ENCODE results near the gene ATP5PB. TPM values are rescaled to one million over a fixed set of nuclear protein-coding genes. Genes with fewer than 3 reads are reported as not detected.
A peak's percentile ranks its signal among the peaks of the same experiment; 100 is the strongest.

ATP5PB gene
- total RNA-seq, 1 experiment from 2014 or later = 545 TPM

GRCh38 chr1:111461765-111462164 lies 12.5 kb downstream of the ATP5PB start:
- no peaks in the 10 kb centered on the region for H3K27me3 ChIP-seq
- no peak overlapping the region for H3K4me3 ChIP-seq
- no peaks in the 10 kb centered on the region for H3K9me3 ChIP-seq (replicated peaks)
- peaks cover 55% of the 10 kb centered on the region for H3K36me3 ChIP-seq
- no peak for DNase-seq
- H3K27ac ChIP-seq = no peak overlapping the region
- H3K4me1 ChIP-seq = peaks cover 17% of the 10 kb centered on the region

DNA sequence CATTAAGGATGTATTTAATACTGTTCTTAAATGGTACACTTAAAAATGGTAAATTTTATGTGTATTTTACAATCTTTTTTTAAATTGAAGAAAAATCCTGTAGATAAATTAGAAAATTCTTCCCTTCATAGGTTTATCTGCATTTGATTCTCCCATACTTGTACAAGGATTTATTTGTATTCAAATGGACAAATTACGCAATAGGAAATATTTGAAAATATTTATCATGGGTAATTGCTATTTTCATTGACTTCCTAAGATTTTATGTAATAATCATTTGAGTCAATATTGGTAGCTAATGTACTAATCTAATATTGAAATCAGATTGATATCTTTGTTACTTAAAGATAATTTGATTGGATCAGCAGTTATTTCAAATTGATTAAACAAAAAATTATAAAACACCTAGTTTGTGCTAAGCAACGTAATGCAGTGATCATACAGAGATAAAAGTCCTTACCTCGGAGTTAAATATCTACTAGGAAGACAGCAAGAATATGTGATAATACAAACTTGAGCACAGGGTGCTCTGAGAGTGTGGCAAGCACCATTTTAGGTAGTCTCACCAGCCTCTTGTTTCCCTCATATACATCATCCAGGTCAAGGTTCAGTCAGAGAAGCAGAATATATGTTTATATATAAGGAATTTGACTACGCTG lies 13.2 kb downstream of the ATP5PB start:
- H3K36me3 ChIP-seq = peaks cover 47% of the 10 kb centered on the region
- H3K27me3 ChIP-seq = no peaks in the 10 kb centered on the region
- no peaks in the 10 kb centered on the region for H3K9me3 ChIP-seq (replicated peaks)
- no peak for DNase-seq
- H3K4me1 ChIP-seq = peaks cover 17% of the 10 kb centered on the region
- no peak overlapping the region for H3K4me3 ChIP-seq
- H3K27ac ChIP-seq = peak overlapping the region; percentile 76

GRCh38 chr1:111463029-111463683 lies 13.9 kb downstream of the ATP5PB start:
- Histone ChIP-seq H3K9me3 (replicated peaks) (no peaks in the 10 kb centered on the region), H3K27me3 (no peaks in the 10 kb centered on the region), H3K36me3 (peaks cover 41% of the 10 kb centered on the region), H3K4me1 (peaks cover 17% of the 10 kb centered on the region), H3K4me3 (no peak overlapping the region), H3K27ac (peak overlapping the region; percentile 76)
- peak; percentile 73 to 85 for DNase-seq

GRCh38 chr1:111465754-111466153 lies 16.5 kb downstream of the ATP5PB start:
- H3K4me1 ChIP-seq = peaks cover 17% of the 10 kb centered on the region
- no peaks in the 10 kb centered on the region for H3K27me3 ChIP-seq
- H3K4me3 ChIP-seq = no peak overlapping the region
- H3K9me3 ChIP-seq (replicated peaks) = no peaks in the 10 kb centered on the region
- DNase-seq = no peak
- peaks cover 18% of the 10 kb centered on the region for H3K36me3 ChIP-seq
- H3K27ac ChIP-seq = no peak overlapping the region

DNA sequence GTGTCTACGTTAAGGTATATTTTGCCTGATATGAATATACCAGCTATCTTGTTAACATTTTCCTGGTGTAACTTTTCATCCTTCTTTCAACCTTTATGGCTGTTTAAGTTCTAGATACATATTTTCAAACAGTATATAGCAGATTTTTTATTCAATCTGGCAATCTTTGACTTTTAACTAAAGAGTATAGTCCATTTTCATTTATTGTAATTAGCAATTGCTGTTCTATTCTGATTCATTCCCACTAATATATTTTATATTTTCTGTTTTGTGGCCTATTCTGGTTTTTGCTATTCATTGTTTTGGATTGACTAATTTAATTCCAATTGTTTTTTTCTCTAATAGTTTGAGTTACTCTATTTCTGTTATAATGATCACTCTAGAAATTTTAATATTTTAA lies 17.2 kb downstream of the ATP5PB start:
- no peak overlapping the region for H3K27ac ChIP-seq
- H3K27me3 ChIP-seq = no peaks in the 10 kb centered on the region
- peaks cover 14% of the 10 kb centered on the region for H3K36me3 ChIP-seq
- DNase-seq = no peak
- H3K9me3 ChIP-seq (replicated peaks) = no peaks in the 10 kb centered on the region
- H3K4me3 ChIP-seq = no peak overlapping the region
- H3K4me1 ChIP-seq = peaks cover 17% of the 10 kb centered on the region

- H3K27me3 ChIP-seq = no peaks in the 10 kb centered on the region
- peaks cover 5% of the 10 kb centered on the region for H3K4me1 ChIP-seq
- peaks cover 6% of the 10 kb centered on the region; the same call in 1 of the 2 replicates for H3K36me3 ChIP-seq
- no peak for DNase-seq
- no peak overlapping the region for H3K4me3 ChIP-seq
- no peaks in the 10 kb centered on the region for H3K9me3 ChIP-seq (replicated peaks)
- no peak overlapping the region for H3K27ac ChIP-seq
Observed at GRCh38 chr1:111467865-111468716, 18.8 kb downstream of the ATP5PB start.

DNA sequence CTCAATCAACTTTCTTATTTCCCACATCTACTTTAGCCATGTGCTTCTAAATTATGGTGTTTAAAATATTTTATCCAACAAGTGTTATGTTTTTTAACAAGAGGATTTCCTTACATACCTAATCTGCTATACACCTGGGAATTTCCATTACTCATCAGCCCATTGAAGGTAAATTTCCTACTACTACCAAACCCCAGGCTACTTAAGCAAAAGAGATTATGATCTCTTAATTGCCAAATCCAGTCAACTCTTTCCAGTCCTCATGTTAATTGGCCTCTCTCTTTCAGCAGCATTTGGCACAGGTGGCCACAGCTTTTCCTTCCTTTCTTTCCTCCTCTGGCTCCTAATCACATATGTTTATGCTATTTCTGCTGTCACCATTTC lies 19.4 kb downstream of the ATP5PB start:
- Histone ChIP-seq H3K27ac (no peak overlapping the region), H3K4me3 (no peak overlapping the region), H3K9me3 (replicated peaks) (no peaks in the 10 kb centered on the region), H3K36me3 (peaks cover 6% of the 10 kb centered on the region; the same call in 1 of the 2 replicates), H3K27me3 (no peaks in the 10 kb centered on the region), H3K4me1 (no peaks in the 10 kb centered on the region; the same call in none of the 2 replicates)
- no peak for DNase-seq

DNA sequence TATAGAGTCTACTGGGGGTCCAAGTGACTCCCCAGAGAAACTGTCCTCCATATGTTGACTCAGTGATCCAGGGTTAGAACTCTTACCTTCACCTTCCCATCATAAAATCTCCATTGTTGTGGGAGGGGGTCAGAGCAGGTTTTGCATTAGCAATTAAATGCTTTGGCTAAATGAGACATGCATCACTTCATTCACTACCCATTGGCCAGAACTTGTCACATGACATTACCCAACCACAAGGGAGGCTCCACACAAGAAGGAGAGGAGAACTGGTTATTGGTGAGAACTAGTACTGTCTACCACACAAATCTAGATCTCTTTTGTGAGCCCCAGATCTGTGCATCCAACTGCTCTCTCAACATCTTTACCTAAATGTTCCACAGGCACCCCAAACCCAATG lies 20.3 kb downstream of the ATP5PB start:
- Histone ChIP-seq H3K27ac (no peak overlapping the region), H3K27me3 (no peaks in the 10 kb centered on the region), H3K9me3 (replicated peaks) (no peaks in the 10 kb centered on the region), H3K36me3 (peaks cover 6% of the 10 kb centered on the region; the same call in 1 of the 2 replicates), H3K4me1 (no peaks in the 10 kb centered on the region), H3K4me3 (no peak overlapping the region)
- no peak for DNase-seq

DNA sequence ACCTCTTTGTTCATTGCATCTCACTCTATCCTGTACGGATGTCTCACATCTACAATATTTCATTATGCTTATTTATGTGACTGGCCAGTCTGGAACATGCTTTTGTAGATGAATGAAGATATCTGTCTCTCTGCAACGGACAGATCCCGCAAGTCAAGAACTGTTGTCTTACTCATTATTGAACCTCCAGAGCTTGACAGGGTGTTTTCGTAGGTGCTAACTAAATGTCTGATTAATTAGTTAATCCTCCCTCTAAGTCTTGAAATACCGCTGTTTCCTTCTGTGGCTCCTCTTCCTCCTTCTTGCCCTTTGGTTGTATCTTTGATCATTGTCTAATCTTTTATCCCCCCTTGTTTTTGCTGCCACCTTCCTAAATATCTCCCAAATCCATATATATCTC lies 21.3 kb downstream of the ATP5PB start:
- no peak for DNase-seq
- H3K27ac ChIP-seq = no peak overlapping the region
- peaks cover 6% of the 10 kb centered on the region; the same call in 1 of the 2 replicates for H3K36me3 ChIP-seq
- no peaks in the 10 kb centered on the region for H3K4me1 ChIP-seq
- H3K27me3 ChIP-seq = no peaks in the 10 kb centered on the region
- no peaks in the 10 kb centered on the region for H3K9me3 ChIP-seq (replicated peaks)
- no peak overlapping the region for H3K4me3 ChIP-seq

DNA sequence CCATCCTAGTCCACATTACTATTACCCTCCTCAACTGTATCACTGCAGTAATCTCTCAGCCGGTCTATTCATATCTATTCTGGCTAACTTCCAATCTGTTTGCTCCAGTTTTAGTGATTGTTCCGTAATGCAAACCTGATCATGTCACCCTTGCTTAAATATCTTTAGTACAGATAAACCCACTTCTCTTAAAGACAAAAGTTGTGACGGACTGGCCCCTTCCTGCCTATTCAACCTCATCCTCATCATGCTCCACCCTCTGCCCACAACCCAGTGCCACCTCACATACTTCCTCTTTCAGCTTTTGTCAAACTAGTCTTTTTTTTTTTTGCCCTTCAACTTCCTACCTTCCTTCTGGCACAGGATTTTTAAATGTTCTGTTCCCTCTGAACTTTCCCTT lies 21.7 kb downstream of the ATP5PB start:
- no peak overlapping the region for H3K27ac ChIP-seq

DNA sequence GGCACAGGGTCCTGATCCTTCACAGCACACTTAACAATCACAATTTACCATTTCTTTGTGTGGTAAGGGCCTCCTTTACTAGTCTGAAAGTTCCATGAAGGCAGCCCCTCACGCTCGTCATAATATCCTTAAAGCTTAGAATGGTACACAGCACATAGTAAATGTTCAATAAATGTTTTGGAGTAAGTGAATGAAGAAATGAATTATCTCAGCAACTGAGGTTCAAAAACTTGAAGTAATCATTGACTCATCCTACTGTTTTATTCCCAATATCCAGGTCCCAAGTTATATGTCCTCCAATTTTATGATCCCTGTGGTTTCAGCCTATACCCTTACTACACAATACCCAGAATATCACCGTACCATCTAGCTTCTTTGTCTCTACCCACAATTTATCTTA lies 22.3 kb downstream of the ATP5PB start:
- peaks cover 4% of the 10 kb centered on the region; the same call in 1 of the 2 replicates for H3K36me3 ChIP-seq
- DNase-seq = no peak
- no peaks in the 10 kb centered on the region for H3K27me3 ChIP-seq
- no peak overlapping the region for H3K4me3 ChIP-seq
- H3K9me3 ChIP-seq (replicated peaks) = no peaks in the 10 kb centered on the region
- H3K27ac ChIP-seq = no peak overlapping the region
- H3K4me1 ChIP-seq = no peaks in the 10 kb centered on the region

More for the DNA sequence above, 21.7 kb downstream of the ATP5PB start:
- H3K36me3 ChIP-seq = peaks cover 6% of the 10 kb centered on the region; the same call in 1 of the 2 replicates
- H3K27me3 ChIP-seq = no peaks in the 10 kb centered on the region
- no peaks in the 10 kb centered on the region for H3K9me3 ChIP-seq (replicated peaks)
- no peak overlapping the region for H3K4me3 ChIP-seq
- no peaks in the 10 kb centered on the region for H3K4me1 ChIP-seq
- DNase-seq = no peak

GRCh38 chr1:111474106-111474505 lies 24.8 kb downstream of the ATP5PB start:
- H3K27me3 ChIP-seq = no peaks in the 10 kb centered on the region
- H3K27ac ChIP-seq = no peak overlapping the region
- no peaks in the 10 kb centered on the region for H3K4me1 ChIP-seq
- peaks cover 3% of the 10 kb centered on the region; the same call in 1 of the 2 replicates for H3K36me3 ChIP-seq
- H3K9me3 ChIP-seq (replicated peaks) = no peaks in the 10 kb centered on the region
- no peak for DNase-seq
- no peak overlapping the region for H3K4me3 ChIP-seq

DNA sequence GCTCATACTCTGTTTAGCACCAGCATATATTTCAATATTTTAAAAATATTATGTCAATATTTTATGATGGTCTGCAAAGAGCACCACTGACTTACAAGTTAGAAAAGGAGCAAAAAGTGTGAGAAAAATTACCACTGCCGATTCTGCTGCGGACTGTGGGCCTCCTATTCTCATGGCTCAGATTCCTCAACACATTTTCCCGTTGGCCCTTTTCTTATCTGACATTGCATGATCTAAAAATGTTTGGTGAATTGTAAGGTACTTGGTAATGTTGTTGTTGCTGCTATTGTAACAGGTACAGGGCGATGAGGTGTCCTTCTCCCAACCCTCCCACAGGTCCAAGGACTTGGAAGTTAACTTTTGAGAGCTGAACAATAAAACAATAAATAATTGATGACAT lies 25.3 kb downstream of the ATP5PB start:
- Histone ChIP-seq H3K4me1 (no peaks in the 10 kb centered on the region), H3K4me3 (no peak overlapping the region), H3K36me3 (peaks cover 3% of the 10 kb centered on the region; the same call in 1 of the 2 replicates), H3K27ac (no peak overlapping the region), H3K27me3 (no peaks in the 10 kb centered on the region), H3K9me3 (replicated peaks) (no peaks in the 10 kb centered on the region)
- no peak for DNase-seq

- Histone ChIP-seq H3K27ac (no peak overlapping the region), H3K4me1 (no peaks in the 10 kb centered on the region), H3K27me3 (no peaks in the 10 kb centered on the region), H3K4me3 (no peak overlapping the region), H3K9me3 (replicated peaks) (no peaks in the 10 kb centered on the region), H3K36me3 (0 out of 2 replicates have a peak, but pooled peaks cover 3% of the 10 kb centered on the region)
- DNase-seq = no peak
Observed at GRCh38 chr1:111475701-111476100, 26.4 kb downstream of the ATP5PB start.

- Histone ChIP-seq H3K27ac (no peak overlapping the region), H3K4me1 (no peaks in the 10 kb centered on the region), H3K4me3 (no peak overlapping the region), H3K9me3 (replicated peaks) (no peaks in the 10 kb centered on the region), H3K27me3 (no peaks in the 10 kb centered on the region), H3K36me3 (0 out of 2 replicates have a peak, but pooled peaks cover 3% of the 10 kb centered on the region)
- DNase-seq = no peak
Observed at GRCh38 chr1:111476214-111476613, 26.9 kb downstream of the ATP5PB start.
